ENCODE data around the gene NFKB2.

Gene NFKB2

GRCh38 chr10:102396317-102396650 is 779 bp downstream of the NFKB2 start:
- no peak for DNase-seq

GRCh38 chr10:102396730-102397151 is 1.2 kb downstream of the NFKB2 start:
- no peak for DNase-seq

GRCh38 chr10:102397222-102398171 is 2.0 kb downstream of the NFKB2 start:
- no peak for DNase-seq

- no peak for DNase-seq
Observed at GRCh38 chr10:102398172-102399020, 2.9 kb downstream of the NFKB2 start.

- peak; percentile 81 for DNase-seq
Observed at GRCh38 chr10:102399217-102400021, 3.9 kb downstream of the NFKB2 start.

- DNase-seq = no peak
Observed at GRCh38 chr10:102400076-102400475, 4.6 kb downstream of the NFKB2 start.

- DNase-seq = no peak
Observed at GRCh38 chr10:102400598-102401341, 5.3 kb downstream of the NFKB2 start.

GRCh38 chr10:102401342-102401654 is 5.8 kb downstream of the NFKB2 start:
- DNase-seq = no peak

- DNase-seq = no peak
Observed at GRCh38 chr10:102401735-102402511, 6.4 kb downstream of the NFKB2 start.

- no peak for DNase-seq
Observed at GRCh38 chr10:102402512-102402896, 7.0 kb downstream of the NFKB2 start.

GRCh38 chr10:102403115-102403514 is 7.6 kb downstream of the NFKB2 start:
- DNase-seq = no peak

GRCh38 chr10:102404361-102405107 is 9.0 kb downstream of the NFKB2 start:
- DNase-seq = no peak

GRCh38 chr10:102405108-102405571 is 9.6 kb downstream of the NFKB2 start:
- no peak for DNase-seq

GRCh38 chr10:102405632-102406031 is 10.1 kb downstream of the NFKB2 start:
- no peak for DNase-seq

- no peak for DNase-seq
Observed at GRCh38 chr10:102406815-102407214, 11.3 kb downstream of the NFKB2 start.

- no peak for DNase-seq
Observed at GRCh38 chr10:102407425-102408130, 12.1 kb downstream of the NFKB2 start.

- DNase-seq = no peak
Observed at GRCh38 chr10:102408131-102408727, 12.7 kb downstream of the NFKB2 start.

- DNase-seq = peak; percentile 72
Observed at GRCh38 chr10:102408728-102409603, 13.5 kb downstream of the NFKB2 start.

All from activated CD4-positive, alpha-beta T cell treated with anti-CD3 and anti-CD28 coated beads for 1 hour (primary cell).